Activated T-helper 1 cell treated with Interleukin-2 at 50 U/mL for 16 hours (primary cell): ENCODE results near the gene SPTLC2.

ENCODE experiments used
- DNase-seq: peaks from one replicate; pipeline ENCODE4 v3.0.0-alpha.2; 2020; ENCODE audit warnings: low read depth

SPTLC2 gene

GRCh38 chr14:77623201-77623600 lies 6.8 kb upstream of the SPTLC2 start:
- DNase-seq = no peak

GRCh38 chr14:77622366-77622961 lies 6.0 kb upstream of the SPTLC2 start:
- no peak for DNase-seq

GRCh38 chr14:77620222-77620870 lies 3.9 kb upstream of the SPTLC2 start:
- no peak for DNase-seq

- DNase-seq = no peak
These were observed 2.0 kb upstream of the SPTLC2 start for GRCh38 chr14:77618381-77618970.

- DNase-seq = no peak
These were observed 344 bp downstream of the SPTLC2 start for GRCh38 chr14:77616133-77616453.

- no peak for DNase-seq
These were observed 890 bp downstream of the SPTLC2 start for GRCh38 chr14:77615361-77616132.

- no peak for DNase-seq
These were observed 3.2 kb downstream of the SPTLC2 start for GRCh38 chr14:77613201-77613600.

GRCh38 chr14:77612011-77612620 lies 4.3 kb downstream of the SPTLC2 start:
- DNase-seq = no peak

- DNase-seq = no peak
These were observed 5.9 kb downstream of the SPTLC2 start for GRCh38 chr14:77610553-77610952.

GRCh38 chr14:77609922-77610321 lies 6.5 kb downstream of the SPTLC2 start:
- no peak for DNase-seq

GRCh38 chr14:77607741-77608302 lies 8.6 kb downstream of the SPTLC2 start:
- no peak for DNase-seq

GRCh38 chr14:77605392-77605972 lies 11.0 kb downstream of the SPTLC2 start:
- DNase-seq = no peak

GRCh38 chr14:77603654-77604255 lies 12.7 kb downstream of the SPTLC2 start:
- DNase-seq = no peak

GRCh38 chr14:77603031-77603430 lies 13.4 kb downstream of the SPTLC2 start:
- DNase-seq = no peak

- DNase-seq = no peak
These were observed 14.4 kb downstream of the SPTLC2 start for GRCh38 chr14:77601846-77602619.

- DNase-seq = no peak
These were observed 16.5 kb downstream of the SPTLC2 start for GRCh38 chr14:77599889-77600288.

- no peak for DNase-seq
These were observed 17.9 kb downstream of the SPTLC2 start for GRCh38 chr14:77598366-77599070.

- DNase-seq = no peak
These were observed 22.9 kb downstream of the SPTLC2 start for GRCh38 chr14:77593501-77593961.

- DNase-seq = no peak
These were observed 25.5 kb downstream of the SPTLC2 start for GRCh38 chr14:77590845-77591485.
